ENCODE data around the gene RNU11. TPM values are rescaled to one million over a fixed set of nuclear protein-coding genes. Genes with fewer than 3 reads are reported as not detected.
"Not testable (repeated sequence)": the region's sequence is repeated elsewhere in the genome, so short reads cannot be mapped to it uniquely, and the experiment has no call there.

The RNU11 gene
- total RNA-seq, 3 donors from 2014 or later = not detected

DNA sequence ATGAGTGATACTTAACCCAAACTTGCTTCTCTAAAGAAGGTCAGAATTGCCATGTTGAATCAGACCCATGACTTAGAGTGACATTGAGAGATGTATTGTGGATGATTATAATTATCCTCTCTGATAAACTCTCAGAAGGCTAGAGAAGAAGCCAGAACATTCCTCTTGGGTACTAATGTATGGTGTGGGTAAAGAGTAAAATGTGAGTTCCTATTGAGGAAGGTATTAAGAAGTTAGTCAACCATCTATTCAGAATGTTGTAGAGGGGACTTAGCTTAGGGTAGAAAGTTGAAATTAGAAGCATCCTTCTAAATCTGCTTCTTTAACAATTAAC lies 27.5 kb downstream of the RNU11 start:
- Mint-ChIP-seq H3K4me3 (no peak overlapping the region), H3K4me1 (ENCODE audit: low read depth) (peaks cover 3% of the 10 kb centered on the region)
- no peak for ATAC-seq

DNA sequence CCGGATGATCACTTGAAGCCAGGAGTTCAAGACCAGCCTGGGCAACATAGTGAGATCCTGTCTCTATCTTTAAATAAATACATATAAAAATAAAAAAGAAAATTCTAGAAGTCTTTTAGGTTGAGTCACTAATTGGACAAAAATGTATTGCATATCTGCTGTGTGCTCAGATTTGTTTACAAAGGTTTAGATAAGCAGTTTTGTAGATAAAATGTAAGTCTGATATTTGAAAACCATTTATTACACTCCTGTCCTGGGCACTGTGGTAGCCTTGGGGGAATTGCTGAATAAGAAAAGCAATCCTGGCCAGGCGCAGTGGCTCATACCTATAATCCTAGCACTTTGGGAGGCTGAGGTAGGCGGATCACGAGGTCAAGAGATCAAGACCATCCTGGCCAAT lies 31.8 kb downstream of the RNU11 start:
- Mint-ChIP-seq H3K27me3 (ENCODE audit: low read depth) (no peaks in the 10 kb centered on the region), H3K4me1 (ENCODE audit: low read depth) (peaks cover 3% of the 10 kb centered on the region), H3K4me3 (no peak overlapping the region), H3K9me3 (no peaks in the 10 kb centered on the region), H3K36me3 (ENCODE audit: insufficient read depth) (peaks cover 17% of the 10 kb centered on the region)
- ATAC-seq = no peak
- no peak for DNase-seq

More for the DNA sequence above, 27.5 kb downstream of the RNU11 start:
- DNase-seq = no peak
- H3K27me3 Mint-ChIP-seq (ENCODE audit: low read depth) = no peaks in the 10 kb centered on the region
- H3K9me3 Mint-ChIP-seq = no peaks in the 10 kb centered on the region
- H3K36me3 Mint-ChIP-seq (ENCODE audit: insufficient read depth) = peaks cover 5% of the 10 kb centered on the region

DNA sequence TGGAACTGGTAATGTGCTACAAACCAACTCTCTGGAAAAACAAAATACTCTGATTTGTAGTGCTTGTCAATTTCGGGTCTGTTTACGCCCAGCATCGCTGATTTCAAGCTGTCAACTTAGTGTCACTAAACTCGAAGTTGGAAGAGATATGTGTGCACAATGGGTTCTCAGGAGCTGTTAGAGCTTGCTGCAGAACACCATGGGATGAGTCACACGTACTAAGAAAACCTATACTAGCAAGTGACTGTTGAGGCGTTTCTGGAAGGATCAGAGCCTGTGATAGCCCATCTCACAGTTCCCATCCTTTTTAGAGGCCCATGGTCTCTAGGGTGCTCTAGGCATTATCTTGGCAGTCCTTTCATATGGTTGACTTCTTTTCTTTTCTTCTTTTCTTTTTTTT lies 34.4 kb downstream of the RNU11 start:
- no peaks in the 10 kb centered on the region for H3K4me1 Mint-ChIP-seq (ENCODE audit: low read depth)
- DNase-seq = no peak
- H3K27me3 Mint-ChIP-seq (ENCODE audit: low read depth) = no peaks in the 10 kb centered on the region
- H3K36me3 Mint-ChIP-seq (ENCODE audit: insufficient read depth) = peaks cover 24% of the 10 kb centered on the region
- H3K4me3 Mint-ChIP-seq = no peak overlapping the region
- H3K9me3 Mint-ChIP-seq = no peaks in the 10 kb centered on the region
- no peak for ATAC-seq

DNA sequence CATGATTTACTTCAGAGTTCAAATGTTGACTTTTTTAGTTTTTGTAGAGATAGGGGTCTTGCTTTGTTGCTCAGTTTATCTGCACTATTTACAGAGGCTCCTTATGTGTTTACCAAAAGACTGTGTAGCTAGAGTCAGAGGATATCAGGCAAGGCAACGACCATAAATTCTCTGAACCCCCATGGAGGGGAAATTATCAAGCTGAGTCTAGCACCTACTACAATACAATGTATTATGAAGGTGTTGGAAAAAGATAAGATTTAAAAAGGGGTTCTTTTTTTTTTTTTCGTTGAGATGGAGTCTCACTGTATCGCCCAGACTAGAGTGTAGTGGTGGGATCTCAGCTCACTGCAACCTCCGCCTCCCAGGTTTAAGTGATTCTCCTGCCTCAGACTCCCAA lies 36.5 kb downstream of the RNU11 start:
- Mint-ChIP-seq H3K27me3 (ENCODE audit: low read depth) (no peaks in the 10 kb centered on the region), H3K36me3 (ENCODE audit: insufficient read depth) (peaks cover 22% of the 10 kb centered on the region), H3K4me1 (ENCODE audit: low read depth) (no peaks in the 10 kb centered on the region), H3K4me3 (no peak overlapping the region), H3K9me3 (no peaks in the 10 kb centered on the region)
- DNase-seq = no peak
- no peak for ATAC-seq

GRCh38 chr1:28691627-28692026 lies 43.2 kb downstream of the RNU11 start:
- not testable (repeated sequence) for H3K4me1 Mint-ChIP-seq (ENCODE audit: low read depth); H3K9me3 Mint-ChIP-seq; ATAC-seq; H3K4me3 Mint-ChIP-seq; DNase-seq; H3K27me3 Mint-ChIP-seq (ENCODE audit: low read depth)
- H3K36me3 Mint-ChIP-seq (ENCODE audit: insufficient read depth) = peaks cover 17% of the 10 kb centered on the region

Other genes starting within 250 kb of the RNU11 start
- gene RCC1, start 142.6 kb upstream of the RNU11 start, total RNA-seq = 100 to 1,000 TPM; 106 to 149 (median 139) TPM
- gene TRNAU1AP, start 95.5 kb upstream of the RNU11 start, total RNA-seq = 10 to 100 TPM; 37.4 to 44.1 (median 37.7) TPM
- gene RAB42, start 56.3 kb upstream of the RNU11 start, total RNA-seq = not detected
- gene TAF12, start 5.5 kb upstream of the RNU11 start, total RNA-seq = 10 to 100 TPM; 34.4 to 38.9 (median 36.5) TPM
- 10 to 100 TPM; 19.5 to 22.9 (median 20.8) TPM for gene GMEB1, start 20.2 kb downstream of the RNU11 start, total RNA-seq
- 100 to 1,000 TPM in 1 of 3 donors, 10 to 100 TPM in 2; 99.4 to 101 (median 99.8) TPM for gene YTHDF2, start 88.3 kb downstream of the RNU11 start, total RNA-seq
- gene OPRD1, start 163.6 kb downstream of the RNU11 start, total RNA-seq = not detected

All from activated T-cell treated with anti-CD3 and anti-CD28 coated beads, Interleukin-2, amount 50 U/mL, for 4 hours (primary cell).